CD4-positive, alpha-beta T cell treated with Interleukin-12 subunit alpha and Interleukin-12 subunit beta, for 1 hour (primary cell): ENCODE results near the gene KCNK15.

ENCODE experiments used
- DNase-seq: peaks from one replicate; pipeline ENCODE4 v3.0.0-alpha.2; 2020

The KCNK15 gene

GRCh38 chr20:44715499-44716308 is 30.0 kb upstream of the KCNK15 start:
- DNase-seq, result no peak

- no peak for DNase-seq
These were observed 29.2 kb upstream of the KCNK15 start for GRCh38 chr20:44716309-44717106.

GRCh38 chr20:44717986-44718385 is 27.7 kb upstream of the KCNK15 start:
- no peak for DNase-seq

DNA sequence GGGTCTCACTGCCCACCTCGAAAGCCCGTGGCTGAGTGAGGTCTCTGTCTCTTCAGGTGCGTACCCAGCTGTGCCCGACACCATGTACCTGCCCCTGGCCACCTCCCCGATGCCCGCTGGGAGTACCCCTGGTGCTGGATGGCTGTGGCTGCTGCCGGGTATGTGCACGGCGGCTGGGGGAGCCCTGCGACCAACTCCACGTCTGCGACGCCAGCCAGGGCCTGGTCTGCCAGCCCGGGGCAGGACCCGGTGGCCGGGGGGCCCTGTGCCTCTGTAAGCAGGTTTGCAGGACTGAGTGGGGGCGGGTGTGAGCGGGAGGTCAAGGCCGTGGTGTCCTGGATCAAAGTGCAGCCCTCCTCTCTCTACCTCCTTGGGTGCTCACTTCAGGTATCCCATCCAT is 25.8 kb upstream of the KCNK15 start:
- DNase-seq, result no peak

GRCh38 chr20:44720621-44720996 is 25.1 kb upstream of the KCNK15 start:
- DNase-seq, result no peak

DNA sequence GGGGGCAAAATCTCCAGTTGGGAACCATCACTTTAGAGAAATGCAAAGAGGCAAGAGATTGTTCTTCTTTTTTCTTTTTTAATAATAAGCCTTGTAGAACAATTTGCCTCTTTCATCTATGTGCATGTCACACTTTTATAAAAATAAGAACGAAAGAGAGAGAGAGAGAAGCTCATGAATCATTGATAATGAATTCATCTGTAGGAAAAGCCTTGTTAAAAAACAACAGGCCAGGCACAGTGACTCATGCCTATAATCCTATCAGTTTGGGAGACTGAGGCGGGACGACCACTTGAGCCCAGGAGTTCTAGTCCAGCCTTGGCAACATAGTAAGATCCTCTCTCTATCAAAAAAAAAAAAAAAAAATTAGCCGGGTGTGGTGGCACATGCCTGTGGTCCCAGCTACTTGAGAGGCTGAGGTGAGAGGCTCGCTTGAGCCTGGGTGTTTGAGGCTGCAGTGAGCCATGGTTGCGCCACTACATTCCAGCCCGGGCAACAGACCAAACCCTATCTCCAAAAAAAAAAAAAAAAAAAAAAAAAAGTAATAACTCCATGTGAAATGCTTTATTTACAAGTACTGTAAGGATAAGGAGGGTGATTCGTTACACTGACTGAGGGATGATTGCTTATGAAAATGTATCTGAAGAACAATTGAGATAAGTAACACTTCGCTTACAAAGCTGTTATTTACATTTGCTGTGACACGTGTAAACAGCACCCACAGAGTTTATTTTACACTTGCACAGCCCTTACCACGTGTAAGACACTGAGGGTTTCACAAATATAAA is 24.5 kb upstream of the KCNK15 start:
- DNase-seq, result no peak

DNA sequence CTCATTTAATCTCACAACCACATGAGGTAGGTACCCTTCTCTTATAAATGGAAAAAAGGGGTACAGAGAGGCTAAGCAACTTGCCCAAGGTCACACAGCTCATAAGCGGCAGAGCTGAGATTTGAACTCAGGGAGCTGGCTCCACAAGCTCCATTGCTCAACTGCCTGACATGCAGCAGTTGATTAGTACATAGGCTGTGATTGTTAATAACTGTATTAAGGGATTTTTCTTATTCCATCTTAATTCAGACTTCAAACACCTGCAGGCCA is 23.9 kb upstream of the KCNK15 start:
- DNase-seq, result no peak

- no peak for DNase-seq
These were observed 22.7 kb upstream of the KCNK15 start for GRCh38 chr20:44722990-44723389.

DNA sequence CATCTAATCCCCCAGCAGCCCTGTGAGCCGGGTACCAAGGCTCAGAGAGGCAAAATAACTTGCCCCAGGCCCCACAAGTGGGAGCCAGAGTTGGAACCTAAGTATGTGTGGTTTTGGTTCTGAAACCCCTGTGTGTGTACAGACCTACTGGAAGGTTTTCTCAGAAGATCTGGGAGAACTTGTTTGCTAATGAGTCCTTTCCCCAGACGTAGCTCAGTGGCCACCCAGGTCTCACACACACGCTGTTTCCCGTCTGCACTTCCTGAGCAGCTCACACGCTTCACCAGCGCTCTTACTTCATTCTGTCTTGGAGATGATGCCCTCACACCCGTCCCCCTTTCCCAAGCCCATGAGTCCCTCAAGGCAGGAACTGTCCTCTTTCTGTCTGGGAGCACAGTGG is 22.3 kb upstream of the KCNK15 start:
- no peak for DNase-seq

- no peak for DNase-seq
These were observed 21.8 kb upstream of the KCNK15 start for GRCh38 chr20:44723798-44724362.

GRCh38 chr20:44724423-44725091 is 21.1 kb upstream of the KCNK15 start:
- DNase-seq, result no peak

DNA sequence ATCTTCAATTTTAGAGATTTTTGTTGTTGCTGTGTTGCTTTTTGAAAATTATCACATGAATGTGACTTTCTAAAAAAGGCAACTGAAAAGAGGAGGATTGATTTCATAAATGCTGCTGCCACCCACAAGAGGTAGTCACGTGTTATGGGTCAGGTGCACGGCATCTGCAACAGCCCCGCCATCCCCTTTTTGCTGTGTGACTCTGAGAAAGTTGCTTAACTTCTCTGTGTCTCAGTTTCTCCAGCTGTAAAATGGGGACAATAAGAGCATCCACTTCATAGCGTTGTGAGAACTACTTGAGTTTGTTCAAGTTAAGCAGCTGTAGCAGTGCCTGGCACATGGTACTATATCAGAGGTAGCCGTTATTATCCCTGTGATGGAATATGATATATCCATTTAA is 19.8 kb upstream of the KCNK15 start:
- DNase-seq, result no peak

GRCh38 chr20:44727039-44727438 is 18.6 kb upstream of the KCNK15 start:
- no peak for DNase-seq

- DNase-seq, result no peak
These were observed 18.0 kb upstream of the KCNK15 start for GRCh38 chr20:44727651-44728050.

DNA sequence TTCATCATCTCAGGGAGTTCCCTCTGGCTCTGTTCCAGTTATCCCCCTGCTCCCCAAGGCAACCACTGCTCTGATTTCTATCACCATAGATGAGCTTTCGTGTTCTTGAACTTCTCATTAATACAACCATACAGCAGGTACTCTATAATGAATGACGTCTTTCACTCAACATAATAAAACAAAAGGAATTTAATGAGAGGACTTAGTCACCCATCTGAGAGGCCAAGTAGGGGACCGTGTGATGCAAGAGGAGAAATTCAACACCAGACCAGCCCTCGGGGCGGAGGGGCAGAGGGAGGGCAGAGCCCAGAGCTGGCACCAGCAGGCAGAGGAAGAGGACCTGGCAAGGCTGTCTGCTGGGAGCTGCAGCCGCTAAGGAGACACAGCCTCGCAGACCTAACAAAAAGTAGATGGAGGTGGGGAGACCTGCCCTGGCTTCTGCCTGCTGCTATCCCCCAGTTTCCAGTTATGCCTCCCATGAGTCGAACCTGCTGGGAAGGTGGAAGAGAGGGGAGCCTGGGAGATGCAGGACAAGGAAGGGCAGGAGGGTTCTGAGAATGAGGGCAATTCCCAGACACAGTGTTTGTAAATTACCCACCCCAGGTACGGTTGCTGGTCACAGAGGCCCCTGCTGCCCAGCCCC is 16.7 kb upstream of the KCNK15 start:
- no peak for DNase-seq

- DNase-seq, result no peak
These were observed 15.2 kb upstream of the KCNK15 start for GRCh38 chr20:44730441-44730840.

GRCh38 chr20:44731657-44732056 is 14.0 kb upstream of the KCNK15 start:
- DNase-seq, result no peak

DNA sequence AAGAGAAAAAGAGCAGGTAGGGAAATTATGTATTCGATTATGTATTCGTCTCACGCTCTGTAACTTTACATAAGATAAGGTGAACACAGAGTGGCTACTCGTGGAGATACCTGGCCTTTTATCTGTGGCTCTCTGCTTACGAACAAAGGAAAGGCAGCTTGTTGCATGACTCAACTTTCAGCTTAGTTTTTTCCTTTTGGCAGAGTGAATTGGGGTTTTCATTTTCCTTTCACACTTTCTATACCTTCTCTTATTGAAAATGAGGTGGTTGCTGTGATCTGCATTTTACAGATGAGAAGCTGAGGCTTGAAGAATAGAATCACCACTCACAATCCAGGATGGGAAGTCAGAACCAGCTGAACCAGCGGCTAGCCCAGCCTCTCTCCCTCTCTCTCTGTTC is 13.3 kb upstream of the KCNK15 start:
- DNase-seq, result no peak

GRCh38 chr20:44733341-44734069 is 12.2 kb upstream of the KCNK15 start:
- peak; percentile 60 for DNase-seq

DNA sequence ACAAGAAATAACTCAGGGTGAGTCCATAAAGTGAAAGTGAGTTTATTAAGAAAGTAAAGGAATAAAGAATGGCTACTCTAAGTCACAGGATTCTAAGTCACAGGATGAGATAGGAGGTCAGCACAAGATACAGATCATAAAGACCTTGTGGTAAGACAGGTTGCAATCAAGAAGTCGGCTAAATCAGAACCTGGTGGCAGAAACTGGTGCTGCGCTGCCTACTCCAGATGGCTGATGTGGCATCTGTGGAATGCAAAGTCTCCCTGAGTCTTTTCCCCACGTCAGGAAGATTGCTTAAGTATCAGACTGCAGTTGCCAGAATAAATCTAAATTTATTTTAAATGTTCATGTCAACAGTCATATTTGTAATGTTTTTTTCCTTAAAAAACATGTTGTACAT is 10.7 kb upstream of the KCNK15 start:
- no peak for DNase-seq

DNA sequence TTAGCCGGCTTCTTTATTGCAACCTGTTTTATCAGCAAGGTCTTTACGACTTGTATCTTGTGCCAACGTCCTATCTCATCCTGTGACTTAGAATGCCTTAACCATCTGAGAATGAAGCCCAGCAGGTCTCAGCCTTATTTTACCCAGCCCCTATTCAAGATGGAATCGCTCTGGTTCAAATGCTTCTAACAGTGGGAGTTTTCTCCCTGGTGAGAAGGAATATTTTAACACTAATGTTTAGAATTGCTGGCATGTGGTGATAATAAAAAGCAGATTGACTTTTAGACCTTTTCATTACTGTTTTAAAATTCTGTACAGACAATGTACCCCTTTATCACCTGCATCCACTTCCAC is 9.9 kb upstream of the KCNK15 start:
- DNase-seq, result no peak
